CD4-positive, CD25-positive, alpha-beta regulatory T cell (primary cell): ENCODE data around the gene POU2F3. TPM values are rescaled to one million over a fixed set of nuclear protein-coding genes. Genes with fewer than 3 reads are reported as not detected.

Experiments
- ATAC-seq, 2 donors: fragments of 150-1000 bp; cut with Tn5 transposase; one replicate each; pipeline ENCODE4 v1.10.0; 2021; ENCODE audit warnings: low read depth in 2 of 2, moderate number of reproducible peaks in 2 of 2, moderate library complexity in 1 of 2
- DNase-seq, 3 donors: peaks; one replicate each; pipeline versions ENCODE4 v3.0.0 to v3.0.0-alpha.2; 2012 to 2022; ENCODE audit warnings: mixed read lengths in 1 of 3
- H3K27ac ChIP-seq: one replicate; pipeline ENCODE4 v1.7.0; 2013; ENCODE audit warnings: mild to moderate bottlenecking, low read length; ENCODE audit not compliant: insufficient read depth, poor library complexity, severe bottlenecking
- H3K27me3 ChIP-seq: one replicate; pipeline ENCODE4 v1.7.0; 2013; ENCODE audit warnings: low read length; ENCODE audit not compliant: control insufficient read depth, insufficient read depth
- H3K36me3 ChIP-seq: one replicate; pipeline ENCODE4 v1.7.0; 2013; ENCODE audit warnings: mild to moderate bottlenecking, low read length, moderate library complexity; ENCODE audit not compliant: control insufficient read depth, insufficient read depth
- H3K4me1 ChIP-seq: 2 replicates; pipeline ENCODE4 v1.7.0; 2013; ENCODE audit warnings: mild to moderate bottlenecking, low read length; ENCODE audit not compliant: insufficient read depth, control insufficient read depth, poor library complexity, severe bottlenecking
- H3K4me3 ChIP-seq: one replicate; pipeline ENCODE4 v1.7.0; 2013; ENCODE audit warnings: low read depth, mild to moderate bottlenecking, low read length, moderate library complexity
- H3K9me3 ChIP-seq, 2 experiments: 1 replicate in 1 of 2; 2 replicates in 1 of 2; pipeline ENCODE4 v1.7.0; 2013; ENCODE audit warnings: low read length in 2 of 2, mild to moderate bottlenecking in 1 of 2, moderate library complexity in 1 of 2; ENCODE audit not compliant: control insufficient read depth in 2 of 2
- H3K27ac Mint-ChIP-seq, 3 donors: one replicate each; pipeline ENCODE4 v1.8.0; 2020 to 2022; ENCODE audit warnings: mild to moderate bottlenecking in 3 of 3, mixed read lengths in 3 of 3, moderate library complexity in 2 of 3
- H3K27me3 Mint-ChIP-seq: one replicate; pipeline ENCODE4 v1.8.0; 2022; ENCODE audit warnings: mild to moderate bottlenecking, mixed read lengths
- H3K36me3 Mint-ChIP-seq: one replicate; pipeline ENCODE4 v1.8.0; 2020; ENCODE audit warnings: mixed read lengths
- H3K4me1 Mint-ChIP-seq, 4 donors: one replicate each; pipeline ENCODE4 v1.8.0; 2020 to 2022; ENCODE audit warnings: mixed read lengths in 4 of 4, mild to moderate bottlenecking in 1 of 4
- H3K4me3 Mint-ChIP-seq, 4 donors: one replicate each; pipeline ENCODE4 v1.8.0; 2020 to 2022; ENCODE audit warnings: mild to moderate bottlenecking in 4 of 4, mixed read lengths in 4 of 4, moderate library complexity in 3 of 4
- H3K9me3 Mint-ChIP-seq, 7 donors: one replicate each; pipeline ENCODE4 v1.8.0; 2020 to 2022; ENCODE audit warnings: mixed read lengths in 7 of 7, mild to moderate bottlenecking in 3 of 7, moderate library complexity in 2 of 7
- polyA plus RNA-seq, 4 donors: library from polyadenylated mRNA; unstranded; fragments of 300-500 nt; fragmentation: Illumina TruSeq; gene quantifications; one replicate each; pipeline ENCODE4 v1.2.3, GENCODE V29; 2021
- total RNA-seq: library from RNA; stranded (reverse); gene quantifications from one replicate; pipeline ENCODE4 v1.2.3, GENCODE V29; 2022

The POU2F3 gene
- total and polyA plus RNA-seq, 5 donors from 2014 or later, result not detected

- Histone ChIP-seq H3K4me3 (no peak overlapping the region), H3K27me3 (peaks cover 10% of the 10 kb centered on the region), H3K27ac (no peak overlapping the region), H3K9me3 (no peaks in the 10 kb centered on the region), H3K36me3 (no peaks in the 10 kb centered on the region), H3K4me1 (peaks cover 34% of the 10 kb centered on the region)
- Mint-ChIP-seq H3K9me3 (peaks cover 0 to 3% (median 0%) of the 10 kb centered on the region in 7 donors), H3K27me3 (peaks cover 14% of the 10 kb centered on the region), H3K4me1 (peaks cover 18 to 26% (median 21%) of the 10 kb centered on the region in 4 donors), H3K4me3 (peak overlapping the region in 1 of 4 donors; percentile 83), H3K27ac (no peak overlapping the region), H3K36me3 (no peaks in the 10 kb centered on the region)
- no peak for ATAC-seq
- no peak for DNase-seq
These were observed 94.4 kb downstream of the POU2F3 start for GRCh38 chr11:120334332-120334731.

- no peak overlapping the region for H3K27ac Mint-ChIP-seq
- H3K27me3 ChIP-seq, result peaks cover 12% of the 10 kb centered on the region
- peak overlapping the region; percentile 72 to 83 (median 82) for H3K4me3 Mint-ChIP-seq
- H3K9me3 Mint-ChIP-seq, result peaks cover 0 to 3% (median 0%) of the 10 kb centered on the region in 7 donors
- H3K27ac ChIP-seq, result peak overlapping the region; percentile 54
- peaks cover 16% of the 10 kb centered on the region for H3K27me3 Mint-ChIP-seq
- H3K4me1 Mint-ChIP-seq, result peaks cover 20 to 32% (median 27%) of the 10 kb centered on the region in 4 donors
- peaks cover 39% of the 10 kb centered on the region for H3K4me1 ChIP-seq
- peak overlapping the region; percentile 64 for H3K4me3 ChIP-seq
- no peaks in the 10 kb centered on the region for H3K36me3 Mint-ChIP-seq
- DNase-seq (peak; percentile 50 to 83 (median 65)), ATAC-seq (peak; percentile 36 to 57)
- H3K36me3 ChIP-seq, result no peaks in the 10 kb centered on the region
- no peaks in the 10 kb centered on the region for H3K9me3 ChIP-seq
These were observed 95.0 kb downstream of the POU2F3 start for GRCh38 chr11:120334894-120335462.

- DNase-seq, result peak in 1 of 3 donors; percentile 42
- Mint-ChIP-seq H3K36me3 (no peaks in the 10 kb centered on the region), H3K27ac (no peak overlapping the region), H3K27me3 (peaks cover 21% of the 10 kb centered on the region), H3K9me3 (peaks cover 0 to 3% (median 0%) of the 10 kb centered on the region in 7 donors), H3K4me1 (peaks cover 24 to 36% (median 31%) of the 10 kb centered on the region in 4 donors), H3K4me3 (peak overlapping the region; percentile 72 to 83 (median 82))
- ATAC-seq, result peak in 1 of 2 donors; percentile 28
- Histone ChIP-seq H3K4me1 (peaks cover 43% of the 10 kb centered on the region), H3K27ac (peak overlapping the region; percentile 54), H3K4me3 (peak overlapping the region; percentile 64), H3K27me3 (peaks cover 12% of the 10 kb centered on the region), H3K9me3 (no peaks in the 10 kb centered on the region), H3K36me3 (no peaks in the 10 kb centered on the region)
These were observed 95.6 kb downstream of the POU2F3 start for GRCh38 chr11:120335556-120335907.

- H3K9me3 Mint-ChIP-seq, result peaks cover 0 to 3% (median 0%) of the 10 kb centered on the region in 7 donors
- peak within 1 kb of the TSS; percentile 83 to 96 (median 95) for H3K4me3 Mint-ChIP-seq
- H3K27ac ChIP-seq, result peak within 1 kb of the TSS; percentile 54
- H3K36me3 ChIP-seq, result no peaks in the 10 kb centered on the region
- peak; percentile 63 to 83 (median 65) for DNase-seq
- no peaks in the 10 kb centered on the region for H3K9me3 ChIP-seq
- H3K27ac Mint-ChIP-seq, result peak within 1 kb of the TSS in 2 of 3 donors; percentile 4 to 73
- peaks cover 26 to 40% (median 34%) of the 10 kb centered on the region in 4 donors for H3K4me1 Mint-ChIP-seq
- H3K4me1 ChIP-seq, result peaks cover 43% of the 10 kb centered on the region
- peak; percentile 53 to 63 for ATAC-seq
- no peaks in the 10 kb centered on the region for H3K36me3 Mint-ChIP-seq
- peaks cover 15% of the 10 kb centered on the region for H3K27me3 ChIP-seq
- H3K27me3 Mint-ChIP-seq, result peaks cover 27% of the 10 kb centered on the region
- peak within 1 kb of the TSS; percentile 81 for H3K4me3 ChIP-seq
These were observed 96.1 kb downstream of the POU2F3 start, which contains the start of gene ARHGEF12 for GRCh38 chr11:120335908-120336640. TSS of gene ARHGEF12 (plus strand) at chr11:120336413. CDS start at chr11:120337244, 831 bp downstream.

GRCh38 chr11:120336641-120337354, 96.9 kb downstream of the POU2F3 start:
- peaks cover 15% of the 10 kb centered on the region for H3K27me3 ChIP-seq
- H3K4me1 Mint-ChIP-seq, result peaks cover 26 to 42% (median 34%) of the 10 kb centered on the region in 4 donors

GRCh38 chr11:120337355-120338106, 97.6 kb downstream of the POU2F3 start:
- no peak for ATAC-seq
- H3K27ac Mint-ChIP-seq, result peak overlapping the region in 2 of 3 donors; percentile 4 to 73
- H3K9me3 ChIP-seq, result peaks cover 0 to 3% of the 10 kb centered on the region in 2 experiments

More at GRCh38 chr11:120336641-120337354, 96.9 kb downstream of the POU2F3 start:
- Histone ChIP-seq H3K9me3 (no peaks in the 10 kb centered on the region), H3K4me3 (peak overlapping the region; percentile 81), H3K27ac (peak overlapping the region; percentile 50), H3K36me3 (no peaks in the 10 kb centered on the region), H3K4me1 (peaks cover 43% of the 10 kb centered on the region)
- Mint-ChIP-seq H3K4me3 (peak overlapping the region; percentile 83 to 96 (median 95)), H3K9me3 (peaks cover 0 to 3% (median 0%) of the 10 kb centered on the region in 7 donors), H3K27ac (peak overlapping the region in 2 of 3 donors; percentile 4 to 73), H3K27me3 (peaks cover 31% of the 10 kb centered on the region), H3K36me3 (no peaks in the 10 kb centered on the region)
- DNase-seq, result peak in 1 of 3 donors; percentile 22
- ATAC-seq, result peak; percentile 2 to 3

More at GRCh38 chr11:120337355-120338106, 97.6 kb downstream of the POU2F3 start:
- Histone ChIP-seq H3K27me3 (peaks cover 19% of the 10 kb centered on the region), H3K4me3 (peak overlapping the region; percentile 81), H3K27ac (no peak overlapping the region), H3K4me1 (peaks cover 43% of the 10 kb centered on the region), H3K36me3 (no peaks in the 10 kb centered on the region)
- peak overlapping the region; percentile 83 to 96 (median 95) for H3K4me3 Mint-ChIP-seq
- H3K4me1 Mint-ChIP-seq, result peaks cover 26 to 47% (median 35%) of the 10 kb centered on the region in 4 donors
- peaks cover 0 to 3% (median 0%) of the 10 kb centered on the region in 7 donors for H3K9me3 Mint-ChIP-seq
- no peaks in the 10 kb centered on the region for H3K36me3 Mint-ChIP-seq
- DNase-seq, result no peak
- peaks cover 38% of the 10 kb centered on the region for H3K27me3 Mint-ChIP-seq
